ENCODE data around the gene ENAH. TPM values are rescaled to one million over a fixed set of nuclear protein-coding genes. Genes with fewer than 3 reads are reported as not detected.

Gene ENAH
- total RNA-seq, 1 donor from 2014 or later = 179 TPM

DNA sequence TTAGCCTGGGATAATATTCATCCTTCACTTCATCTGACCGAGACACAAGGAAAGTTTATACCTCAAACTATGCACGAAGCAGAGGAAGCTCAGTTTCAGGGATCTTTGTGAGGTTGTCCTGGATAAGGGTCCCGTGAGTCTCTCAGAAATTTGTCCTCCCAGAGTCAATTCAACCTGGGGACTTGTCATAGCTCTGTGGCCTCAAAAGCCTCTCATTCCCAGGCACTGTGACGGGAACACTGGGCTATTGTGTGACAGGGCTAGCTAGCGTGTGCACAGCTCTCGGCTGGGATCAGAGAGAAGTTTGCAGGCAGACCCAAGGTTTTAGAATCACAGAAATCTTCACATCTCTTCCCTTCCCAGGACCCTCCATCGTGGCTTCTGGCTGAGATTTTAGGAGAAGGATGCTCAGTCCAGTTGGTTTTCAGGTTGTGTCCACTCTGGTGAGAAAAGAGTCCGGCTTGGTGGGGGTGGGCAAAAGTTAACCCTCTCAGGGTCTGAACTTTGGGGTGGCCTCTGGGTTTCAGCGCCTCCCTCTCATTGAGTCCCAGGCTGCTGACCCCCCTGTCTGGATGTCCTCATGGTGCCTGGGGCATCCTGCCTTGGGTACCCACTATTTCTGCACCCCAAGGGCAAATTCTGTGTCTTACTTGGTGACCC is 204.6 kb downstream of the ENAH start:
- DNase-seq (ENCODE audit: low read depth, low spot score) = no peak

DNA sequence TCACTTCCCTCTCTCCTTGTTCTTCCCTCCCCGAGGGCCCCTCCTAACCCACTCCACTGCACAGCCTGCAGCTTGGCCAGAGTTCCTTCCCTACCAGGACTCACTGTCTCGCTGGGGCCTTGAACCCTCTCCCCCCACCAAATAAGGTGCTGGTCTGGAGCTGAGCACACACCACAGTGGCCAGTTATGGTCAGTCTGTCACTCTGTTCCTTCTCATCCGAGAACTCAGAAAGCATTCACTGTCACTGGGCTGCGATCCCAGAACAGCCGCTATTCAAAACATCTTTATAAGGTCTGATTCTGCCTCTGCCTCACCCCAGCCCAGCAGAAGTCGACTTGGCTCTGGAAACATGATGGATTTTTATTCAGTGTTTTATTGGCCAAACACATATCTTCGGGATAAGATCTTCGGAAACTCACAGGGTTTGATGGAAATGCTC is 205.3 kb downstream of the ENAH start:
- Mint-ChIP-seq H3K4me1 (peaks cover 34% of the 10 kb centered on the region), H3K9me3 (no peaks in the 10 kb centered on the region), H3K27ac (ENCODE audit: unreplicated experiment) (peak overlapping the region; percentile 64), H3K36me3 (ENCODE audit: low read depth) (no peaks in the 10 kb centered on the region), H3K4me3 (no peak overlapping the region), H3K27me3 (ENCODE audit: low read depth) (no peaks in the 10 kb centered on the region)
- DNase-seq (ENCODE audit: low read depth, low spot score) = no peak
- TF ChIP-seq, protein P1, sequence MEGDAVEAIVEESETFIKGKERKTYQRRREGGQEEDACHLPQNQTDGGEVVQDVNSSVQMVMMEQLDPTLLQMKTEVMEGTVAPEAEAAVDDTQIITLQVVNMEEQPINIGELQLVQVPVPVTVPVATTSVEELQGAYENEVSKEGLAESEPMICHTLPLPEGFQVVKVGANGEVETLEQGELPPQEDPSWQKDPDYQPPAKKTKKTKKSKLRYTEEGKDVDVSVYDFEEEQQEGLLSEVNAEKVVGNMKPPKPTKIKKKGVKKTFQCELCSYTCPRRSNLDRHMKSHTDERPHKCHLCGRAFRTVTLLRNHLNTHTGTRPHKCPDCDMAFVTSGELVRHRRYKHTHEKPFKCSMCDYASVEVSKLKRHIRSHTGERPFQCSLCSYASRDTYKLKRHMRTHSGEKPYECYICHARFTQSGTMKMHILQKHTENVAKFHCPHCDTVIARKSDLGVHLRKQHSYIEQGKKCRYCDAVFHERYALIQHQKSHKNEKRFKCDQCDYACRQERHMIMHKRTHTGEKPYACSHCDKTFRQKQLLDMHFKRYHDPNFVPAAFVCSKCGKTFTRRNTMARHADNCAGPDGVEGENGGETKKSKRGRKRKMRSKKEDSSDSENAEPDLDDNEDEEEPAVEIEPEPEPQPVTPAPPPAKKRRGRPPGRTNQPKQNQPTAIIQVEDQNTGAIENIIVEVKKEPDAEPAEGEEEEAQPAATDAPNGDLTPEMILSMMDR (conservative IDR thresholded peaks at IDR 0.05) = no peak

More for the DNA sequence above, 204.6 kb downstream of the ENAH start:
- no peaks in the 10 kb centered on the region for H3K9me3 Mint-ChIP-seq
- H3K27me3 Mint-ChIP-seq (ENCODE audit: low read depth) = no peaks in the 10 kb centered on the region
- H3K4me1 Mint-ChIP-seq = peaks cover 34% of the 10 kb centered on the region
- TF ChIP-seq, protein P1 (conservative IDR thresholded peaks at IDR 0.05) = no peak
- no peaks in the 10 kb centered on the region for H3K36me3 Mint-ChIP-seq (ENCODE audit: low read depth)
- H3K4me3 Mint-ChIP-seq = no peak overlapping the region
- H3K27ac Mint-ChIP-seq (ENCODE audit: unreplicated experiment) = peak overlapping the region; percentile 64

DNA sequence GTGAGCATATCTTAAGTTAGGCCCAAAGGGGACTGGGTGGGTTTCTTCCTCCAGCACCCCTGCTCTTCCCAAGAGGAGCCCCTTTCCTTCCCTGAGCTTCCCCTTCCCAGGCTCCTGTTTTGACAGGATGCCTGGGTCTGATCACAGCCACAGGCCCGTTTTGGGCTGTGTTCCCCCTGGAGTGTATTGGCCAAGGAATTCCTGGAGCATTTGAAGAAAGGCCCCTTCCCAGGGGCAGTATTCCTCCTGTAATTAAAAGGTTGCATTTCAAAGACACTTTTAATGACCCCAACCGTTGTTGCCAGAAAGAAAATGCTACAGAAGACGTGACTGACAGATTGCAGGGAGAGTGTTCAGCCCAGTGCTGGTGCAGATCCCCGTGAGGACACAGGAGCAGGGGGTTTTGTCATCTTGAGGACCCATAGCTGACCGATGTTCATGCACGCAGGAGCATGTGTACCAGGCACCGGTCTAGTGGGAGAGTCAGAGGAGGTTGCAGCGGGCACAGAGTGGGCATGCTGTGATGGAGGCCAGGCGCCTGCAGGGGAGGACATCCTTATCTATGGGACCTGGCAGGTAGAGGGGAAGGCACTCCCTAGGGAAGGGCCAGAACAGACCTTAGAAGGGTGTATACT is 205.8 kb downstream of the ENAH start:
- no peaks in the 10 kb centered on the region for H3K36me3 Mint-ChIP-seq (ENCODE audit: low read depth)
- H3K9me3 Mint-ChIP-seq = no peaks in the 10 kb centered on the region
- no peak overlapping the region for H3K27ac Mint-ChIP-seq (ENCODE audit: unreplicated experiment)
- no peak for DNase-seq (ENCODE audit: low read depth, low spot score)
- H3K4me3 Mint-ChIP-seq = no peak overlapping the region
- peaks cover 34% of the 10 kb centered on the region for H3K4me1 Mint-ChIP-seq
- TF ChIP-seq, protein P1 (conservative IDR thresholded peaks at IDR 0.05) = no peak
- H3K27me3 Mint-ChIP-seq (ENCODE audit: low read depth) = no peaks in the 10 kb centered on the region

- DNase-seq (ENCODE audit: low read depth, low spot score) = no peak
- Mint-ChIP-seq H3K4me1 (peaks cover 34% of the 10 kb centered on the region), H3K36me3 (ENCODE audit: low read depth) (no peaks in the 10 kb centered on the region), H3K27me3 (ENCODE audit: low read depth) (no peaks in the 10 kb centered on the region), H3K9me3 (no peaks in the 10 kb centered on the region), H3K27ac (ENCODE audit: unreplicated experiment) (no peak overlapping the region), H3K4me3 (no peak overlapping the region)
- TF ChIP-seq, protein P1 (conservative IDR thresholded peaks at IDR 0.05) = no peak
Measured at GRCh38 chr1:225446595-225446960, 206.3 kb downstream of the ENAH start.

DNA sequence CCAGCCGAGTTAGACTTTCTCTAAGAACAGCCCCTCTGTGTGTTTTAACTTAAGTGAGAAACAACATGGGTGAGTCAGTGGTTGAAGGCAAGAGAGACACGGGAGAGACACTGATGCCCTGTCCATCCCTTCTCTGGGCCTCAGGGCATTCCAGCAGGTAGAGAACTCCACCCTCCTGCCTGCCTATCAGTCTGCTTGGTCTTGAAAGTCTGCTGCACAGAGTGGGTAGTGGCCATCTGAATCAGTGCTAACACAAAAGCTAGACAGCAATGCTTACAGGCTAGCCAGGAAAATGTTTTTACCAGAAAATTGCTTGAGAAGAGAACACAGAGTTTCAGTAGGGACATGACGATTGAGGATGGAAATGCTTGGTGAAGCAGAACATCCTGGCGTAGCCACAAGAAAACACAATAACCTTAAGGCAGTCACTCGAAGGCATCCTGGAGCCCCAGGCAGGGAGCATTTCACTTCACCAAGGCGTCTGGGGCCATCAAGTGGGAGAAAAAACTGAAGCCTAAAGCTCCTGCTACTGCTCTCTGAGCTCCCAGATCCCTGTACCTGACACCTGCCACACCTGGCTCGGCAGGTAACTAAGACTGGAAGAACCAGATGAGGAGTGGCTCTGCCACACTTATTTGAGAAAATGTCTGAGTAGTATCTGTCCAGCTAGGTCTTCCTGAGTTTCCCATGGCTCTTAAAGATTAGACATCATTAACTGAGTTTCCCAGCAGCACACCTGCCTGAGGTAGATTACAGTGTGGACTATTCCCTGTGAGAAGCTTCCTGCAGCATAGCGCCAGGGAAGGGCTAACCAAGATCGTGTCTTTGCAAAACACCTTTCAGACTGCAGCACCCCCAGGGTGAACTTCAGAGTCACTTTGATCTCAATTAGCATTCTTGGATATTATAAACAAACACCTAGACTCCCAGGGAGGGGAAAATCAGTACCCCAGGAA is 207.0 kb downstream of the ENAH start:
- H3K36me3 Mint-ChIP-seq (ENCODE audit: low read depth) = no peaks in the 10 kb centered on the region
- no peaks in the 10 kb centered on the region for H3K9me3 Mint-ChIP-seq
- H3K27ac Mint-ChIP-seq (ENCODE audit: unreplicated experiment) = no peak overlapping the region
- TF ChIP-seq, protein P1 (conservative IDR thresholded peaks at IDR 0.05) = no peak
- no peaks in the 10 kb centered on the region for H3K27me3 Mint-ChIP-seq (ENCODE audit: low read depth)
- peaks cover 34% of the 10 kb centered on the region for H3K4me1 Mint-ChIP-seq
- H3K4me3 Mint-ChIP-seq = no peak overlapping the region
- DNase-seq (ENCODE audit: low read depth, low spot score) = no peak
